GM19452 (cell line): Measurements from ENCODE around the gene FOXP1.
"Not testable (repeated sequence)": the region's sequence is repeated elsewhere in the genome, so short reads cannot be mapped to it uniquely, and the experiment has no call there.

ENCODE experiments used
- ATAC-seq: cut with Tn5 transposase; IDR thresholded peaks from one replicate; pipeline ENCODE4 v1.9.1; 2021; ENCODE audit not compliant: unreplicated experiment

FOXP1 gene

DNA sequence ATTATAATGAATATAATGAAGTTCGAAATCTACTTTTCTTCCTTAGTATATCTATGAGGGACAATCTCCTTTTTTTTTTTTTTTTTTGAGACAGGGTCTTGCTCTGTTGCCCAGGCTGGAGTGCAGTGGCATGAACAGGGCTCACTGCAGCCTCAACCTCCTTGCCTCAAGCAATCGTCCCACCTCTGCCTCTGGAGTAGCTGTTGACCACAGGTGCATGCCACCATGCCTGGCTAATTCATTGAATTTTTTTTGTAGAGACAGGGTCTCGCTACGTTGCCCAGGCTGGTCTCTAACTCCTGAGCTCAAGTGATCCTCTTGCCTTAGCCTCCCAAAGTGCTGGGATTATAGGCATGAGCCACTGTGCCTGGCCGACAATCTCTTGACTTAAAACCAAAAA is 607.5 kb downstream of the FOXP1 start:
- ATAC-seq: not testable (repeated sequence)

- no peak for ATAC-seq
These were observed 608.8 kb downstream of the FOXP1 start for GRCh38 chr3:70974747-70975146.

DNA sequence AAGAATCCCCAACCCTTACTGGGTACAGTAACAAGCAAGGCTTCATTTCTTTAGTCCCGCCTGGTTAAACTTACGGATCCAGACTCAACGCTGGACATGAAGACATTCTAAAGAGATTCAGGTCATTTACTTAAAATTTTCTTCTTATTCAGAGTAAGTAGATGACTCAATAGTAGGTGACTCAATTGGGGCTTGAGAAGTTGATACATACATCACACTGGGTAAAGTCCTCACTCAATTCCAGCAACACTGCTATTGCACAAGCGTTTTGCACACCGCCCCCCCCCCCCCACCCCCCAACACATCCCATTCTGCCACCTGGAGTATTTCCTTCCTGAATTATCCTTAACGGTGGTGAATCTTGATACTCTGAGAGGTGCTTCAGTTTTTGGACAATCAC is 610.0 kb downstream of the FOXP1 start:
- ATAC-seq: no peak

GRCh38 chr3:70972855-70973254 is 610.7 kb downstream of the FOXP1 start:
- ATAC-seq: no peak

GRCh38 chr3:70970952-70971351 is 612.6 kb downstream of the FOXP1 start:
- no peak for ATAC-seq

DNA sequence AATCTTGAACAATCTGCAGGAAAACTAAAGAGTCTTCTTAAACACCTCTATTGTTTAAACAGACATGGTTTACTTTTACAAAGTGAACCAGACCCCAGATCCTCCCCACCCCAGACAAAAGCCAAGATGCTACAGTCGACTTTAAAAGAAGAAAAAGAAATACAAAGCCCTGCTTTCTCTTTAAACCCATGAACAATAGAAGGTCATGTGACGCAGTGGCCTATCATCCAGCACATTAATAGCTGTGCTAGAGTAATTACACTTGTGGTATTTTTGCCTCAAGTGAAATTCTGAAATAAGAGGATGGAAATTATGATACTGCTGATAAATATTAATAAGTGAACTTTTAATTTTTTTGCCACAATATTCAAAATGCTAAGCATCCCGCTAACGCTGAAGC is 613.4 kb downstream of the FOXP1 start:
- no peak for ATAC-seq

- no peak for ATAC-seq
These were observed 619.9 kb downstream of the FOXP1 start for GRCh38 chr3:70963431-70964275.

DNA sequence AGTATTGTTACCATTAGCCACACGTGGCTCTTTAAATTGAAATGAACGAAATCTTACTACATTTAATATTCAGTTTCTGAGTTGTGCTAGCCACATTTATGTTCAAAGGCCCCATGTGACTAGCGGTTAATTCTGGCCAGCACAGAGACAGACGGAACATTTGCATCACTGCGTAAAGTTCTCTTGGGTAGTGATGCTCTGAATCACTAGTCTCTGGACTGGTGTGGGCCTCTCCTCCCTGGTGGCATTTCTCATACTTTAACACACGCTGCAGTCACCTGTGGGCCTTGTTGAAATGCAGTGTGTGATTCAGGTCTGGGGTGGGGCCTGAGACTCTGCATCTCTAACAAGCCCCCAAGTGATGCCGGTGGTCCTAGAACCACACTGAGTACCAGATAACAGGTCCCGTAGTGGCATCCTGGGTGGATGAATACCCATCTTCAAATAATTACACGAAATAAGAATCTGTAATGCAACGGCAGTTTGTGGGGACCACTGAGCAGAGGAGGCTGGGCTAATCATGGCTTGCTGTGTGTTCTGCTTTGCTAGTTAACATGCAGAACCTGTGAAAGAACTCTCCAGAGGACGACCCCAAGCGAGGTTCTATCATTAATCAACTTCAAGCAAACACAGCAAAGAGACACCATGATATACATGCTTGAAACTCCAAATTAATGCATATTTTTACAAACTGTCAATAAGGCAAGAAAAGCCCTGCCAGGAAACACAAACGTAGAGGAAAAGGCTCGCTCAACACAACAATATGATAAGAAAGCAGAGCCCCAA is 623.8 kb downstream of the FOXP1 start:
- no peak for ATAC-seq

DNA sequence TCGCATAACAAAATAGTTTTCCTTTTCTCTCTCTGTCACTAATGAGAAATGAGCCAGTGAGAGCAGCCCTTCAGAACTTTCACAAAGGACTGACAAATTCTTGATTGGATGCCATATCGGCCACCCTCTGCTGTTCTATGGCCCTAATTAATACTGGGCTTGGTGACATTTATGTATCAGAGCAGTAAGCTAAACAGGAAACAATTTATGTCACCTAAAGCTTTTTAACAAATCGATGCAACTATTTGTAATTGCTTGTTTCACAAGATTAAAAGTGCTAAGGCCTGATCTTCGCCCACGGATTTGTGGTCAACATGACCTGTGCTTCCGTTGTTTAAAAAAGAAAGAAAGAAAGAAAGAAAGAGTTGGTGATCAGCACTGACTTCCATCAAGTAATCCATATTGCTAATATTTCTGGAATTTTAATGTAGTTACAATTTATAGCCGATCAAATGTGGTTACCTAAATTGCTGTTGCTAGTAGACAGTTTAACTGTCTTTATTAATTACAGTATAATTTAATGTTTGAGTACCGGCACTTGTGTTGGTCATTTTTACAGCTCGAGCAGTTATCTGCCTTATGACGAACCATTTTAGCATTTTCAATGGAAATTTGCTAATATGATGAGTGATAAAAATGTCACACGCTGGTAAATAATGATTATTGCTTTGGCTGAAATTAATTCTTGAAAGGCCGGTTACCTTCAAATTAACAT is 631.3 kb downstream of the FOXP1 start:
- no peak for ATAC-seq

GRCh38 chr3:70951316-70951715 is 632.2 kb downstream of the FOXP1 start:
- no peak for ATAC-seq

GRCh38 chr3:70947579-70947978 is 635.9 kb downstream of the FOXP1 start:
- ATAC-seq: no peak

DNA sequence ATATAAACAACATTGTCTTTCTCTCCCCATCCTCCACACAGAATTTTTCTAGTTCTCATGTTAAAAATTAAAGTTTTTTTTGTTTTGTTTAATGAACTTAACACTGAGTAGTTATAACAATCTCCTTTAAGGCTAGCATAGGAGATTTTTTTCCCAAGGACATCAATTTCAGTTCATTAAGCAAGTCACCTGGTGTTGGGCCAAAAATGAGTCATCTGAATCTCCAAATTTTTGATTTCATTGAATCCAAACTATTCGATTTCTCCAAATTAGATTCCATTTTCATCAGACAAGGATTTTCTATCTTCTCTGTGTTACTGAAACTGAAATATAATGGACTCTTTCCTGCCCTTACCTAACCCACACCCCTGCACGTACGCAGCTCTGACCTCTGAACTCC is 639.6 kb downstream of the FOXP1 start:
- ATAC-seq: no peak

GRCh38 chr3:70933105-70933810 is 650.3 kb downstream of the FOXP1 start:
- no peak for ATAC-seq

GRCh38 chr3:70930066-70930465 is 653.5 kb downstream of the FOXP1 start:
- no peak for ATAC-seq

GRCh38 chr3:70927239-70927638 is 656.3 kb downstream of the FOXP1 start:
- no peak for ATAC-seq

GRCh38 chr3:70926835-70927234 is 656.7 kb downstream of the FOXP1 start:
- ATAC-seq: no peak

DNA sequence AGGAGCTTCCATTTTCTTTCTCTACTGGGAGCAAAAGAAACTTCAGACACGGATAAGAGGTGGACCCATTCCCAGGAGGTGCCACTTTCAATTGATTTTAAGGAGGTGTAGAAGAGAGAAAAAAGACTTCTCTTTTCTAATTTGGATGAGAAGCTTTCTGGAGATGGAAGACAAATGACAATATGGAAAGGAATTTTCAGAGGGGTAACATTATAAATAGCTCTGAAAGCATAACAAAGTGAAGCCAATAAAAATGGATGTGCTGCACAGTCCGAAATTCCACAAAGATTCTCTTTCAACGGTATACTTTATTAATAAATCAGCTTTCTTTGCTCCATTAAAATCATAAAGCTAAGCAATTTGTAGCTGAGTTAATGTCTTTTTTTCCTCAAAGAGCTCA is 663.9 kb downstream of the FOXP1 start:
- ATAC-seq: no peak

- ATAC-seq: no peak
These were observed 664.4 kb downstream of the FOXP1 start for GRCh38 chr3:70919091-70919490.

DNA sequence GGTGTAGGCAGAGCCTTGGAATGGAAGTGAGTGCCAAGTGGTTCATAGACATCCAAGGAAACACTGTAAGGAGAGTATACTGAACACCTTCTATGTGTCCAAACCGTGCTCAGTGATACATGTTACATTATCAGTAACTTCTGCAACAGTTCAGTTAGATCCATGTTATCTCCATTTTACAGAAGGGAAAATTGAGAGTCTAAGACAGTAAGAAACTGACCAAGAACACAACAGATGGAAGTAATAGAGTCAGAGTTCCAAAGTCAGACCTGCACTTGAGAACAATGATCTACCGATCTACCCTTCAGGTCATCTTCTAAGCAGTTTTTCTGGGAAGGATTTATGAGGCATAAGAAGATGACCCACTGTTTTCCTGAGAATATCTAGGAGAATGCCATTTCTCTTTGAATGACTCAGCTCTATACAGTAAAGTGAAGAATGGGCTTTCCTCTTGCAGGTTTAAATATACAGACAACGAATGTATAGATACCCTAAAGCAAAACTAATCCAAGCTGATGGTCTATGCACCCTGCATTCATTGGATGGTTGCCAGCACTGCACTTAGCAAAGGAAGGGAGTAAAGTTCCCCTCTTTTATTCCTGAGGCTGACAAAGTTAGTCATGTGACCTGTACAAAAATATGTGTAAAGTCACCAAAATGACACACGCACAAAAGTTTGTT is 667.0 kb downstream of the FOXP1 start:
- no peak for ATAC-seq

DNA sequence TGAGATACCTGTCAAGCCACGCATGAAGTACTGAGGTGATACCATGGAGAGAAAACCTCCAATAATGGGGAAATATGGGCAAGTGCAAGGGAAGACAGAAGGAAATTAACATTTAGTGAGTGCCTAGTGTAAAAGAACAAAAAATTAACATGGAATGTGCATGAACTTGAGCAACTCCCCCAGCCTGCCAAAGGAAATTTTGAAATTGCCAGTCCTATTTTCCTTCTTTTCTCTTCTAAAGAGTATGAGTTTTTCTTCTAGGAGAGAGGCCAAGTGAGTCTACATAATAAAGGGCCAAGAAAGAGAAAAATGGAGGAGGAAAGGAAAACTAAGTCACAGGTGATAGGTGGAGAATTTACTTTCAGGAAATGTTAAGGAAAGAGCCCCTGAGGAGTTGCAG is 668.7 kb downstream of the FOXP1 start:
- no peak for ATAC-seq
